HG03442 (cell line): ENCODE measurements around the gene SEMA6B.
"Not testable (repeated sequence)": the region's sequence is repeated elsewhere in the genome, so short reads cannot be mapped to it uniquely, and the experiment has no call there.

ENCODE experiments used
- ATAC-seq: cut with Tn5 transposase; IDR thresholded peaks from one replicate; pipeline ENCODE4 v1.9.1; 2021; ENCODE audit warnings: mild to moderate bottlenecking, moderate library complexity; ENCODE audit not compliant: unreplicated experiment

The SEMA6B gene

DNA sequence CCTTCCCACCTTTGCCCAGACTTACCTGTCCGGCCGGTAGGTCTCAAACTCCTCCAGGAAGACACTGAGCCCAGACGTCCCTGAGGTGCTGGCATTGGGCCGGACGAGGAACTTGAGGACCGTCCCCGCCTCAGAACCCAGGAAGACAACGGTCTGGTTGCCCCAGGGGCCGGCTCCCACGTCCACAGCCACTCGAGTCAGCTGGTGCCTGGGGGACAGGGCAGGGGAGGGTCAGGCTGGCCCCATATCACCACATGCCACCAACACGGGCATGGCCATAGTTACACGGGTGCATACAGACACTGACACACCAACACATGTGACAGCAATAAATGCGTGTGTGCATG, 11.3 kb downstream of the SEMA6B start:
- no peak for ATAC-seq

DNA sequence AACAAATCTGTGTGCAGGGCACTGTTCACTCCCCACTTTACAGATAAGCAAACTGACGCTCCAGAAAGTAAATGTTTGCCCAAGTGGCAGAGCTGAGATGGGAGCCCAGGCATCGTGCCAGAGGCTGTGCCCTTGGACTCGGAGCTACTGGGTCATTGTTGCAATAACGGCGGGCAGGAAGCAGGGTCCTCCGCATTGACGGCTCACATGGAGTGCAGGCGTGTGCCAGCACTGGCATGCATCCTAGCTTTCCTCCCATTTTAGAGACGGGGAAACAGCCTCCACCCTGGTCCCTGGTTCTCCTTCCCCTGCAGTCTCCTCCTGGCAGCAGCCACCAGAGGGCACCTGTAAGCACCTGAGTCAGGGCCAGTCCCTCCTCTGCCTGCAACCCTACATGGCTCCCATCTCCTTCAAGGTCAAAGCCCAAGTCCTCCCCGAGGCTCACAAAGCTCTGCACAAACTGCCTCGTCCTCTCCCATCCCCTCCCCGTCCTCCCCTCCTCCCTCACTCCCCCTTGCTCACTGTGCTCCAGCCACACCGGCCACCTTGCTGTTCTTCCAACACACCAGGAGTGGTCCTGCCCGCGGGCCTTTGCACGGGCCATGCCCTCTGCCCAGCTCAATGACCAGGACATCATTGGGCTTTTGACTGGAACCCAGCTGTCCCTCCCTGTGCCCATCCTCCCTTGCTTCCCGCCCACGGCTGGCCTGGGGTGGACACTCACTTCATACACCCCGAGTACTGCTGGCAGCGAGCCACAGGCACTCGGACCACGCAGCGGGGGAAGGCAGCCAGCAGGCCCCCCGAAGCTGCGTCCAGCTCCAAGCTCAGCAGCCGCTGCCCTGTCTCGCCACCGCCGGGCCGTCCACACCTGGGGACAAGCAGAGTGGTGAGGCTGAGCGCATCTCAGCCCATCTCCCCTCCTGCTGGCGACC, 11.9 kb downstream of the SEMA6B start:
- ATAC-seq = no peak

DNA sequence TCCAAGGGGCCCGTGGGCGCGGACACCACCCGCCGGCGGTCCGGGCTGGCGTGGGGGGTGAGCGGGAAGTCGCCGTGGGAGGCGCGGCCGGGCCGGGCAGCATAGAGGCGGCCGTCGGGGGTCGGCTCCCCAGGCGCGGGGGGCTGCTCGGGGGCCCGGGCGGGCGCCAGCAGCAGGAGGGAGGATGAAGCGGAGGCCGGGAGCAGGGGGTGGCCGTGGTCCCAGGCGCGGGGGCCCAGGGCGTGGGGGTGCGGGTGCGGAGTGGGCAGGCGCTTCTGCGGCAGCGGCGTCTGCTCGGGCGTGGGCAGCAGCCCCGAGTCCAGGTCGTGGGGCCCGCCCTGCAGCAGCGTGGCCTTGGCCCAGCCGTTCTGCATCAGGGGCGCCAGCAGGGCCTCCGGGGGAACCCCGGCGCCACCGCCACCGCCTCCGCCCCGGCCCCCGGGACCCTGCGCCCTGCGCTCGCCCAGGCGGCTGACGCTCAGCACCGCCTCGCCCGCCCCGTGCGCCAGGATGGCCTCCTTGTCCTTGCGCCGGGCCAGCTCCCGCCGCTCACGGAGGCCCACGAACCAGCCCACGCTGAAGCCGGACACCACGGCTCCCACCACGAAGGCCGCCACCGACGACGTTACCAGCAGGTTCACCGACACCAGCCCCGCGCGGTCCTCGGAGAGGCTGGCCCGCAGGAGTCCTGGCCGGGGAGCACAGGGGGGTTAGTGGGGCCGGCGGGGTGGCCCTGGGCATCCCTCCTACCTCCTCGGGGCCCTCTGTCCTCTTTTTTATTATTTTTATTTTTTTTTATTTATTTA, 15.4 kb downstream of the SEMA6B start:
- ATAC-seq = no peak

DNA sequence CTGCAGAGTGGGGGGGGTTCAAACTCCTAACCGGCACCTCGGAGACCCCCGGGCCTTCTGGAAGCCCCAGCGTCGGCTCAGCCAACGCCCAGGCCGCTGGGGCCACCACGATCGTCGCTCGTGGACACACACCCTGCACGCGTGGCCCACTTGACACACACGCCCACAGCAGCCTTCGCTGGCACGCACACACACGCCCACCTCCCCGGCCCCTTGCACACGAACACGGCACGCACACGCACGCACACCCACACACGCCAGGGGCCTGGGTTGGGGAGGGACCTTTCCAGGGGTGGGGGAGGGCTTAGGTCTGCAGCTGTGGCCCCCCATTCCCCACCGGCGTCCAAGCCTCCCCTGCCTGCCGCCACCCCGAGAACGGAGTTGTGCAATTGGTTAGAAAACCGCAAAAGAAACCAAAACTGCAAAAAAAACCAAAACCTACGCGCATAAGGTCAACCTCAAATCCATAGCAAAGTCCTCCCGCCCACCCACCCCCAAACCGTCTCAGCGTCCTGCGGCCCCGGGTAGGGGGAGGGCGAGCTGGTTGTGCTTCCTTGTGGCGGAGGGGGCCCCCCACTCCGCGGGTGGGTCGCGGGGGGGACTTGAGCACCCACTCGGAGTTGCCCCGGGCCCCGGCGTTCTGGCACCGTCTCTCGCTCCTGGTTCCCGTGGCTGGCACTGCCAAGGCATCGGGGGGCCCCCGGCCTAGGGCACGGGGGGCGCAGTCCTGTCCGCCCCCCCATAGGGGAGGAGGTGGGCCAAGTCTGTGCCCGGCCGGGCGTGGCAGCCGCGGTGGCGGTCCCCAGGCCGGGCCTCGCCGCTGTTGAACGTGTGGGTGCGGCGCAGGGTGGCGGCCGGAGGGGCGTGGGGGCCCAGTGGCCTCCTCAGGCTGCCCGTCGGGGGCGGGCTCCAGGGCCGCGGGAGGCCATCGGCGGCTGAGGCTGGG, 16.3 kb downstream of the SEMA6B start:
- ATAC-seq = no peak

DNA sequence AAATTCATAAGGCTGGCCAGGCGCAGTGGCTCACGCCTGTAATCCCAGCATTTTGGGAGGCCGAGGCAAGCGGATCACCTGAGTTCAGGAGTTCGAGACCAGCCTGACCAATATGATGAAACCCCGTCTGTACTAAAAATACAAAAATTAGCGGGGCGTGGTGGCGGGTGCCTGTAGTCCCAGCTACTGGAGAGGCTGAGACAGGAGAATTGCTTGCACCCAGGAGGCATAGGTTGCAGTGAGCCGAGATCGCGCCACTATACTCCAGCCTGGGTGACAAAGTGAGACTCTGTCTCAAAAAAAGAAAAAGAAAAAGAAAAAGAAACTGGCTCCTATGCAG, 17.7 kb downstream of the SEMA6B start:
- not testable (repeated sequence) for ATAC-seq

DNA sequence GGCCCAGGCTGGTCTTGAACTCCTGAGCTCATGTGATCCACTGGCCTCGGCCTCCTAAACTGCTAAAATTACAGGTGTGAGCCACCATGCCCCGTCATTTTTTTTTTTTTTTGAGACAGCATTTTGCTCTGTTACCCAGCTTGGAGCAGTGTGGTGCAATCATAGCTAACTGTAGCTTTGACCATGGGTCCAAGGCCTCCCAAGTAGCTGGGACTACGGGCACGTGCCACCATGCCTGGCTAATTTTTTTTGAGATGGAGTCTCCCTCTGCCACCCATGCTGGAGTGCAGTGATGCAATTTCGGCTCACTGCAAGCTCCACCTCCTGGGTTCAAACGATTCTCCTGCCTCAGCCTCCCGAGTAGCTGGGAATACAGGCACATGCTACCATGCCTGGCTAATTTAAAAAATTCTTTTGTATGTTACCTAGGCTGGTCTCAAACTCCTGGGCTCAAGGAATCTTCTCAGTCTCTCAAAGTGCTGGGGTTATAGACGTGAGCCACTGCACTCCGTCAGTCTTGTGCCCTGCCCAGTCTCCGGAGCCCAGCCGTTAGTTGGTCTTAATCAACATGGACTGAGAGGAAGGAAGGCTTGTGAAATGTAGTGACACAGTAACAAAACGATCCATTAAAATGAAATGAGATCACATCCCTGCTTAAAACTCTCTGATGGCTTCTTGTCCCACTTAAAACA, 18.2 kb downstream of the SEMA6B start:
- ATAC-seq = no peak

DNA sequence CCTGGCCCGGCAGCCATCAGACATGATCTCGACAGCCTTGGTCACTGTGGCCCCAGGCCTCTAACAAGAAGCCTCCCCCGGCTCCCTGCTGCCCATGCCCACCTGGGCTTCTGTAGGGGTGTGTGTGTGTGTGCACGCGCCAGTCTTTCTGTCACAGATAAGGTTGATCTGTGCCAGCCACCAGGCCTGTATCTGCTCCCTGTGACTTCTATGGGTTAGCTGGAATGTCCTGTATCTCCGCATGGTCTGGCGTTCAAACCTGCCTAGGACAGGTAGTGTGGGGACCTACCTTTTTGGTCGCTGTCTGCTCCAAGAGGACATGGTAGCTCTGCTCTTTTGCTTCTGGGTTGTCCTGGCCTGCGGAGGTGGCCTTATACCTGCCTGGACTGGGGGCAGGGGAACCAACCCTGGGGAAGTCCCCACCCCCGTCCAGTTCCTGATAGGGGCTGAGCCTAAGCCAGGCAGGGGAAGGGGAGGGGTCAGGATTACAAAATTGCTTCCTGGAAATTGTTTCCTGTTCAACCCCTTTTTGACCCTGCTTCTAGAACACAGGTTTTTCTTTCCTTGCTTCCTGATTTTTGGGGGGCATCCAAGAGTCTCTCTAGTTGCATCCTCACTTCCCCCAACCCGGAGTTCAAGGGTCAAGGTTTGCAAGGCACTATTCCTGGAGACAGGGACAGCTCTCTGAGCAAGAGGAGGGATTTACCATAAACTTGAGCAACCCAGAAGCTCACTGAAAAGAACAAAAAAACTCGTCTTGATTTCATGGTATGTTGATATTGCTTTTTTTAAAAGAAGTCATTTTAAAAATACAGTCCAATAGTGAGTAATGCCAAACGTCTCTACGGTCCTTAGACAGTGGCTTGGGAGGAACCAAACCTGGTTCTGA, 19.5 kb downstream of the SEMA6B start, which contains the start of gene LRG1:
TSS of gene LRG1 (minus strand) at position 344 of the 889 bp plus-strand sequence. CDS start at position 321, 23 bp downstream.
- no peak for ATAC-seq

DNA sequence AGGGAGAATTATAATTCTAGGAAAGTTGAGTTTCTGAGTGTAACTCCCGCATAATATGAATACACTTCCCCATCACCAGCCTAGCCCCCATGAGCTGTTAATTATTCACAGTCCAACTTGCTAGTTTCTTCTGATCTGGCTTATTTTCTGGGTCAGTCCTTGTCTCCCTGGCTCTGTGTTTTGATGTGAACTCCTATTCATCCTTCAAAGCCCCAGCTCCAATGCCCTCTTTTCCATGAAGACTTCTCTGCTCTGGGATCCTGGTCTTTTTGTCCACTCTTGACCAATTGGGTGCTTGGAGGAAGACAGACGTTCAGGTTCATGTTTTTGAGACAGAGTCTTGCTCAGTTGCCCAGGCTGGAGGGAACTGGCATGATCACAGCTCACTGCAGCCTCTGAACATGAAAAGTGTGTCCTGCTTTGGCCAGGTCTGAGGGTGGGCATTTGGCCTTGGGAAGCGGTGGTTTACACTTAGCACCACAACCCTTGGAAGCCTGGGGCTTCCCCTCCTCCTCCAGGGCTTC, 20.3 kb downstream of the SEMA6B start:
- ATAC-seq = no peak

DNA sequence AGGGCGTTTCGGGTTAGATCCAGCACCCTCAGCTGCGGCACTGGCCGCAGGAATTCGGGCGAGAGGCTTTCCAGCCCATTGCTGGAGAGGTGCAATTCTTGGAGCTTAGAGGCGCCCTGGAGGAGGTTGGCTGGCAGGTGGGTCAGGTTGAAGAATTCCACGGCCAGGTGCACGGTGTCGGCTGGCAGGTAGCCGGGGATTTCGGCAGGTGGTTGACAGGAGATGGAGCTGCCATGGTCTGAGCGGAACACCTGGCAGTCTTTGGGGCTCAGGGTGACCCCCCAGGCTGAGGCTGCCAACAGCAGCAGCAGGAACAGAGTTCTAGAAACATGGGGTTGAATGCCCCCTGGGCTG, 20.9 kb downstream of the SEMA6B start:
- ATAC-seq = no peak

DNA sequence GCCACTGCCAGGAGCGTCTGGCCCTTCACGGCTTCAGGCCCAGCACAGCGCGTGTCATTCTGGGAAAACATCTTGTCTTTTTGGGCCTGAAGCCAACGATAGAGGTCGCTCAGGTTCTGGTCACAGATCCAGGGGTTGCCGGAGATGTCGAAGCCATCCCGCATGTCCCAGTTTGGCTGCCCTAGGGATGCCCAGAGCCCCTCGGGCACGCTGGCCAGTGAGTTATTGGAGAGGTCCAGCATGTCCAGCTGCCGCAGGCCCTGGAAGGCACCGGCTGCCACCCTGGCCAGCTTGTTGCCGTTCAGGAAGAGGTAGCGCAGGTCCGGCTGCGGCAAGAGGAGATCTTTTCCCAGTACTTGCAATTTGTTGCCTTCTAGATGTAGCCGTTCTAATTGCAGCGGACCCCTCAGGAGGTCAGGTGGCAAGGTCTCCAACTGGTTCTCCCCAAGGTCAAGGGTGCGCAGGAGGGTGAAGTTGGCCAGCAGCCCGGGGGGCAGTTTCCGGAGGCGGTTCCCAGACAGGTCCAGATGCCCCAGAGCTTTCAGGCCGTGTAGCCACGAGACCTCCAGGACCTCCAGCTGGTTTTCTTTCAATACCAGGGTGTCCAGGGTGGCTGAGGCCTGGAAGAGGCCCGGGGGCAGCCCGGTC, 21.4 kb downstream of the SEMA6B start:
- ATAC-seq = no peak

DNA sequence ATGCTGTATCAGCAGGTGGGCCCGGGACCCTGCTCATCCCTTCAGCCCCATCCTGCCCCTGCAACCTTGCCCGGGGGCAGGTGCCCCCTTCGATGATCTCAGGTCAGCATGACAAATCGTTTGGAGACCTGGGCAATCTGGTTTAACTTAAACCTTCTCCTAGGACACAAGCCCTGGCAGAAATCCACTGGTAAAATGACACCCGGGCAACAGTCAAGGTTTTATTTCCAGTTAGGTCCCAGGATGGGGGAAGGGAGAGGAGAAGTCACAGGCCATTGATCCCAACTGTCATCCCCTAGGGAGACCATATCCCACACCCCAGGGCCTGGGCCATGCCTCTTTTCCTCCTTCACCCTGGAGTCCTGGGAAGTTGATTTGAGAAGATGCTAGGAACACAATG, 22.7 kb downstream of the SEMA6B start:
- no peak for ATAC-seq

DNA sequence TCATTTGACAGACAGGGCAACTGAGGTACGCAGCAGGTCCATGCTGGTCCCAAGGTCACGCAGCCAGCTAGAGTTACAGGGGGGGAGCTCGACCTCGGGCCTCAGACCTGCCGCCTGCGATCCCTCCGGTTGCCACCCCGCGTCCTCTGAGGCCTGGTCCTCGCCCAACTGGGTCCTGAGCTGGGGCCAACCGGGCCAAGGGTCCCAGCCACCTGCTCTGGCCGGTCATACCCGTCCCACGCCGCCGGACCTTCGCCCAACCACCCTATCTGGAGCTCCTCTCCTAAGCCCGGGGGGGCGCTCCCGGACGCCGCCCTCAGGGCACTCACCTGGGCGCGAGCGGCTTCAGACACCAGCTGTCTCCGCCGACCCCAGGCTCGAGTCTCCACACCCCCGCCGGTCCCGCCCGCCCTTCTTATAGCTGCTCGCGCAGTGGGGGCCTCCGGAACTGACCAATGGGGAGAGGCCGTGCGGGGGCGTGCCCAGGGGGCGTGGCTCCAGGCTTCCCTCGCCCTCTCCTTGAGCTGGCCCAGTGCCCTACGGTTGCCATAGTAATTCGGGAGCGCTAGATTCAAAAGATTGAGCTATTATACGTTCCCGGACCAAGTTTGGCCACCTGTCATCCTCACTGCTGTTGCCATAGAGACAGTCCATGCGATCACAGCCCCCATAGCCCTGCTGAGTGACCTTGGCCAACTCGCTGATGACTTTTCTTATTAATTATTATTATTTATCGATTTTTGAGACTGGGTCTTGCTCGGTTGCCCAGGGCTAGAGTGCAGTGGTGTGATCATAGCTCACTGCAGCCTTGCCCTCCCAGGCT, 24.4 kb downstream of the SEMA6B start, which contains the start of gene PLIN5:
TSS of gene PLIN5 (minus strand) at position 389 of the 823 bp plus-strand sequence. CDS start 1,150 bp downstream, outside the sequence.
- ATAC-seq = no peak

DNA sequence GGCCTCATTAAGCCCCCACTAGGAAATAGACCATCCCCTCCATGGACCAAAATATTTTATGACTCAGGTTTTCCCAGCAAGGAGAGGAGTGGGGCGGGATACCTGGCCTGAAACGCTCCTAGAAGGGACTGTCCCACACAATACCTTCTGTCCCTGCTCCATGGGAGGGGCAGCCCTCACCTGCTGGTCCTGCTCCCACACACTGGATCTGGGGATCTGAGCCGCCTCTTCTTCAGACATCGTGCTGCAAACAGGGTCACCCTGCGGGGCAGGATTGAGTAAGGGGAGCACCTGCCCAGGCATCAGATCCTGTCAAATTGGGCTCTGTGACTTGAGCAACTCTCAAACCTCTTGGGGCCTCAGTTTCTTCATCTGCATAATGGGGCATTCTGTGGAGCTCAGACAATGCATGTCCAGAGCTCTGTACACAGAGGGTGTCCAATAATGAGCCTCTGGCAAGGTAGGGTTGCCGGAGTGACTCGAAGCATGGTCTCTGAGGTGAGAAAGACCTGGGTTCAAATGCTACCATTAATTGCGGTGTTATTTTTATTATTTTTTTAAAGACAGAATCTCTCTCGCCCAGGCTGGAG, 25.6 kb downstream of the SEMA6B start:
- ATAC-seq = no peak

DNA sequence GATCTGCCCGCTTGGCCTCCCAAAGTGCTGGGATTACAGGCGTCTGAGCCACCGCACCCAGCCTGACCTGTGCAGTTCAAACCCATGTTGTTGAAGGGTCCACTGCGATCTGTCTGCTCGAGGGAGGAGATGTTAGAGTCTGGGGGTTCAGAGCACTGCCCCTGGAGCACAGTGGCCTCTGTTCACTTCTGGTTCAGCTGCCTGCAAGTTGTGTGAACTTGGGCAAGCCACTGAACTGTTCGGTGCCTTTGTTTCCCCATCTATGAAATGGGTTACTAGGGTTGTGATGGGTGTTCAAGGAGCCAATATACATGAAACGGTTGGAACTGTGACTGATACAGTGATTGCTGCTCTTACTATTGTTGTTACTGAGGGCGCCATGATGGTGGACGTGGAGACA, 26.1 kb downstream of the SEMA6B start:
- ATAC-seq = no peak

DNA sequence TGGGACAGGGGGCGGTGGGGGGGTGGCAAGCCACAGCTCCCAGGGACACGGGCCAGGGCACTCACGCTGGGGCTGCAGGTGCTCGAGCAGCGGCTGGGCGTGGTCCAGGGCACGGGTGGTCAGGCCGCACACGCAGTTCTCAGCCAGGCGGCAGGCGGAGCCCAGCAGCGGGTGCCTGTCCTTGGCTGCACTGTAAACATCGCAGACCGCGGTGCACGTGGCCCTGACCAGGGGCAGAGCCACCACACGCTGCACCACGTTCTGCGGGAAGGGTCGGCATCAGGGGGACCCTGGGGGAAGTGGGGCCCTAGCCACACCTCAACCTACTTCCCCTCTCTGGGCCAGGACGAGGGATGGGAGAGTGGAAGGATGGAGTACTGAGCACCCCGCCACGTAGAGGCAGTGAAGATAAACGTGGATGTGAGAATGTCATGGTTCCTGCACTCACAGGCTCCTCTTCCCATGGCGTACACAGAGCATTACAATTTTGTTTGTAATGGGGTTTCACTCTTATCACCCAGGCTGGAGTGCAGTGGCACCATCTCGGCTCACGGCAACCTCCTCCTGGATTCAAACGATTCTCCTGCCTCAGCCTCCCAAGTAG, 27.8 kb downstream of the SEMA6B start:
- no peak for ATAC-seq

DNA sequence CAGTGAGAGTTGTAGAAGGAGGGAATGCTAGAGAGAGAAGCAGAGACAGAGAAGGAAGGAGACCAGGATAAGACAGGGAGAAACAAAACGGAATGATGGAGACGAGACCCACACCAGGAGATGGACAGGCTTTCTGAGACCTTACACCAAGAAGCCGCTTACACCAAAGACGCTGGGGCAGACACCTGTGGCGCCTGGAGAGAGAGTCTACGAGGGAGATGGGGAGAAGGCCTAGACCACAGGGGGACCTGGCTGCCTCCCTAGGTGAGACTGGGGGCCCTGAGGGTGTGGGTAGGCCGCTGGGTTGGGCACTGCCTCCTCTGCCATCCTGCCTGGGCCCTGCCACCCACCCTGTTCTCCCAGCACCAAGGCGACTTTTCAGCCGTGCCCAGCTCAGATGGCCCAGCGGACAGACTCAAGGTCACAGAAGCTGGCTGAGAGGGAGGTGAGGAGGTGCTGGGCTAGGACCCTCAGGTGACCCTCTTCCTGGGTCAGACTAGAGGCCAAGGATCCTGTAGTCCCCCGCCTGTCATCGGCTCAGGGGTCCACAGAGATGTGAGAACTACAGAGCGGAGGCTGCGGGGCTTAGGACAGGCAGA, 29.5 kb downstream of the SEMA6B start:
- no peak for ATAC-seq

DNA sequence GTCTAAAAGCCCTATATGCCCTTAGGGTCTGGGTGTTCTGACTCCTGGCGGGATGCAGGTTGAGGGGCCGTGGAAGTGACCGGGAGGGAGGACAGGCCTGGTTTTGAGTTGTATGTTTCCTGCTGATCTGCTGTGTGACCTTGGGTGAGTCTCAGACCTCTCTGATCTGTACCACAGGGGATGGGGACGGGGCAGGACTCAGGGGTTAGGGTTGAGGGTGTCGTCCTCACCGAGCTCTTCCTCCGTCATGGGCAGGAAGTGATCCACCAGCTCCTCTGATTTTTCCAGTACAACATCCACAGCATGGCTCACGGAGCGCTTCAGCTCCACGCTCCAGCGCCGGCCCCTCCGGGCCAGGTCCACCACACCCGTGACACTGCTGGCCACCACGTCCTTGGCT, 30.6 kb downstream of the SEMA6B start:
- ATAC-seq = no peak
